ENCODE results near the gene ATG9B. TPM values are rescaled to one million over a fixed set of nuclear protein-coding genes. Genes with fewer than 3 reads are reported as not detected.
A peak's percentile ranks its signal among the peaks of the same experiment; 100 is the strongest.

Gene ATG9B
- total RNA-seq, 1 experiment from 2014 or later, result 1.3 TPM

GRCh38 chr7:151060113-151060415, 35.8 kb upstream of the ATG9B start:
- no peaks in the 10 kb centered on the region for H3K9me2 ChIP-seq (replicated peaks; ENCODE audit: low read length)
- H3K27me3 ChIP-seq (ENCODE audit: low read length), result no peaks in the 10 kb centered on the region
- peak overlapping the region; percentile 99 for H3K4me2 ChIP-seq (ENCODE audit: low read length)
- no peak for ATAC-seq
- no peaks in the 10 kb centered on the region for H4K20me1 ChIP-seq (ENCODE audit: low read length)
- POLR2A ChIA-PET (ENCODE audit: unreplicated experiment), result no interaction called here
- H2AFZ ChIP-seq (ENCODE audit: low read length), result peak overlapping the region; percentile 81
- peak overlapping the region; percentile 86 for H3K4me3 ChIP-seq (ENCODE audit: low read length)
- CTCF ChIA-PET, result no interaction called here
- peaks cover 39% of the 10 kb centered on the region for H3K79me2 ChIP-seq (ENCODE audit: low read length)
- peak overlapping the region; percentile 97 for H3K27ac ChIP-seq (ENCODE audit: low read length)
- no peak for DNase-seq
- no TSS peak for BruUV-seq (replicated peaks)
- H3K4me1 ChIP-seq (ENCODE audit: insufficient read depth, low read length), result peaks cover 48% of the 10 kb centered on the region
- H3F3A ChIP-seq (ENCODE audit: low read length, unreplicated experiment), result no peaks in the 10 kb centered on the region
- TF ChIP-seq, protein P1, sequence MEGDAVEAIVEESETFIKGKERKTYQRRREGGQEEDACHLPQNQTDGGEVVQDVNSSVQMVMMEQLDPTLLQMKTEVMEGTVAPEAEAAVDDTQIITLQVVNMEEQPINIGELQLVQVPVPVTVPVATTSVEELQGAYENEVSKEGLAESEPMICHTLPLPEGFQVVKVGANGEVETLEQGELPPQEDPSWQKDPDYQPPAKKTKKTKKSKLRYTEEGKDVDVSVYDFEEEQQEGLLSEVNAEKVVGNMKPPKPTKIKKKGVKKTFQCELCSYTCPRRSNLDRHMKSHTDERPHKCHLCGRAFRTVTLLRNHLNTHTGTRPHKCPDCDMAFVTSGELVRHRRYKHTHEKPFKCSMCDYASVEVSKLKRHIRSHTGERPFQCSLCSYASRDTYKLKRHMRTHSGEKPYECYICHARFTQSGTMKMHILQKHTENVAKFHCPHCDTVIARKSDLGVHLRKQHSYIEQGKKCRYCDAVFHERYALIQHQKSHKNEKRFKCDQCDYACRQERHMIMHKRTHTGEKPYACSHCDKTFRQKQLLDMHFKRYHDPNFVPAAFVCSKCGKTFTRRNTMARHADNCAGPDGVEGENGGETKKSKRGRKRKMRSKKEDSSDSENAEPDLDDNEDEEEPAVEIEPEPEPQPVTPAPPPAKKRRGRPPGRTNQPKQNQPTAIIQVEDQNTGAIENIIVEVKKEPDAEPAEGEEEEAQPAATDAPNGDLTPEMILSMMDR (conservative IDR thresholded peaks at IDR 0.05; ENCODE audit: low read depth, low read length), result no peak
- no peak for TF ChIP-seq EZH2phosphoT487 (IDR thresholded peaks at IDR 0.05; ENCODE audit: borderline replicate concordance, low read length)
- TF ChIP-seq EZH2 (IDR thresholded peaks at IDR 0.05; ENCODE audit: low read length, unreplicated experiment), result no peak
- no peaks in the 10 kb centered on the region for H3K9me3 ChIP-seq (ENCODE audit: low read length)
- intact Hi-C loops (cut with micrococcal nuclease), result no loop called here
- H3K36me3 ChIP-seq (ENCODE audit: low read depth, low read length), result peaks cover 8% of the 10 kb centered on the region; the same call in 1 of the 2 replicates
- peak overlapping the region; percentile 89 for H3K9ac ChIP-seq (ENCODE audit: low read length)

GRCh38 chr7:151059367-151060112, 35.2 kb upstream of the ATG9B start, which contains the start of gene SLC4A2:
Gene SLC4A2 (plus strand): TSS chr7:151059589. CDS start chr7:151061988, 2,399 bp downstream.
- Histone ChIP-seq H3K36me3 (ENCODE audit: low read depth, low read length) (peaks cover 2% of the 10 kb centered on the region; the same call in 1 of the 2 replicates), H4K20me1 (ENCODE audit: low read length) (no peaks in the 10 kb centered on the region), H3K4me3 (ENCODE audit: low read length) (peak within 1 kb of the TSS; percentile 86), H2AFZ (ENCODE audit: low read length) (peak within 1 kb of the TSS; percentile 82), H3F3A (ENCODE audit: low read length, unreplicated experiment) (no peaks in the 10 kb centered on the region), H3K9me2 (replicated peaks; ENCODE audit: low read length) (no peaks in the 10 kb centered on the region), H3K9me3 (ENCODE audit: low read length) (no peaks in the 10 kb centered on the region), H3K27ac (ENCODE audit: low read length) (peak within 1 kb of the TSS; percentile 97), H3K9ac (ENCODE audit: low read length) (peak within 1 kb of the TSS; percentile 89), H3K27me3 (ENCODE audit: low read length) (no peaks in the 10 kb centered on the region), H3K4me1 (ENCODE audit: insufficient read depth, low read length) (peaks cover 48% of the 10 kb centered on the region), H3K4me2 (ENCODE audit: low read length) (peak within 1 kb of the TSS; percentile 99), H3K79me2 (ENCODE audit: low read length) (peaks cover 34% of the 10 kb centered on the region)
- no peak for TF ChIP-seq EZH2 (IDR thresholded peaks at IDR 0.05; ENCODE audit: low read length, unreplicated experiment)
- TF ChIP-seq, protein P1 (conservative IDR thresholded peaks at IDR 0.05; ENCODE audit: low read depth, low read length), result peak; percentile 21; the same call in 1 of the 2 replicates
- CTCF ChIA-PET, result no interaction called here
- DNase-seq, result peak; percentile 80
- POLR2A ChIA-PET (ENCODE audit: unreplicated experiment), result no interaction called here
- peak; percentile 1; the same call in 1 of the 2 replicates for ATAC-seq
- no TSS peak for BruUV-seq (replicated peaks)
- intact Hi-C loops (cut with micrococcal nuclease), result no loop called here

DNA sequence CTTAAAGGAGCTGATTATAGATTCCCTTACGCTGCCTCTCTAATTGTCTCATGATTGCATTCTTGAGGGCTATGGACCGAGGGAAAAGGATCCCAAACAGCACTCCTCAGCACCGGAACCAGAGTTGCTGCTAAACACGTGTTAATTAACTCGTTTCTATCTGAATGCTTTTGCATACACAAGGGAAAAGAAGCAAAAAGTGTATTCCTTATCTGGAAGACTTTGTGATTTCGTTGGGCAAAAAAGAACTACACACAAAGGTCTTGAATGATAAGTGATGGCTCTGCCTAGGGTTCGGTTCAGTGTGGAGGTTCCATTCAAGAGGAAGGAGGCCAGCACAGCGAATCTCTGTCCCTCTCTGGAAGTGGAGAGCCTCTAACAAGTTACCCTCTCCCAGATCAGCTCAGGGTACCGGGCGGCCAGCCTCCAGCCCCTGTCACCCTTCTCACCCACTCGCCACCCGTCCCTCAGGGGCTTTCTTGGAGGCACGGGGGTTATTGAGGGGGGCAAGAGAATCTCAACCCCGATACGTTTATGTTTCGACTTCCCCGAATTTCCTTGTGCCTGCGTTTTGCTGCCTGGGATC, 34.6 kb upstream of the ATG9B start:
- Histone ChIP-seq H4K20me1 (ENCODE audit: low read length) (no peaks in the 10 kb centered on the region), H3K79me2 (ENCODE audit: low read length) (peaks cover 32% of the 10 kb centered on the region), H3K4me2 (ENCODE audit: low read length) (peak overlapping the region; percentile 99), H3K27ac (ENCODE audit: low read length) (peak overlapping the region; percentile 67), H3K9ac (ENCODE audit: low read length) (peak overlapping the region; percentile 89), H2AFZ (ENCODE audit: low read length) (peak overlapping the region; percentile 82), H3F3A (ENCODE audit: low read length, unreplicated experiment) (no peaks in the 10 kb centered on the region), H3K9me3 (ENCODE audit: low read length) (no peaks in the 10 kb centered on the region), H3K4me3 (ENCODE audit: low read length) (peak overlapping the region; percentile 86), H3K27me3 (ENCODE audit: low read length) (no peaks in the 10 kb centered on the region), H3K36me3 (ENCODE audit: low read depth, low read length) (no peaks in the 10 kb centered on the region), H3K4me1 (ENCODE audit: insufficient read depth, low read length) (peaks cover 48% of the 10 kb centered on the region), H3K9me2 (replicated peaks; ENCODE audit: low read length) (no peaks in the 10 kb centered on the region)
- ATAC-seq (no peak), DNase-seq (peak; percentile 30)
- intact Hi-C loops (cut with micrococcal nuclease), result loop anchor here (1.0 kb wide), 3 partner anchors 21 to 31 kb away; partner anchors contain the start of genes ABCB8, AGAP3 and FASTK
- ChIA-PET CTCF (no interaction called here), POLR2A (ENCODE audit: unreplicated experiment) (interaction anchor here (0.6 kb wide), 1 partner anchor 57 kb away, joined by 3 read pairs; no protein-coding TSS in a partner anchor)
- BruUV-seq (replicated peaks), result TSS peak; percentile 63
- no peak for TF ChIP-seq EZH2 (IDR thresholded peaks at IDR 0.05; ENCODE audit: low read length, unreplicated experiment)
- TF ChIP-seq EZH2phosphoT487 (IDR thresholded peaks at IDR 0.05; ENCODE audit: borderline replicate concordance, low read length), result no peak
- TF ChIP-seq, protein P1 (conservative IDR thresholded peaks at IDR 0.05; ENCODE audit: low read depth, low read length), result no peak
